Smooth muscle cell (in vitro differentiated cells): ENCODE results near the gene ACADVL. TPM values are rescaled to one million over a fixed set of nuclear protein-coding genes. Genes with fewer than 3 reads are reported as not detected.

ENCODE experiments used
- DNase-seq: peaks from one replicate; lab custom pipeline; 2025; ENCODE audit not compliant: unreplicated experiment; lab: John Stamatoyannopoulos, UW
- H2AFZ ChIP-seq: fragments of 200-600 bp; sonication (generic); 2 replicates; pipeline ENCODE4 v1.6.0; 2016; ENCODE audit warnings: antibody characterized with exemption, low read depth, mild to moderate bottlenecking
- H3F3A ChIP-seq: fragments of 200-600 bp; sonication (generic); 2 replicates; pipeline ENCODE4 v1.6.0; 2017; ENCODE audit warnings: antibody characterized with exemption, low read depth
- H3K27ac ChIP-seq: fragments of 200-600 bp; sonication (generic); 2 replicates; pipeline ENCODE4 v1.5.1; 2016; ENCODE audit warnings: low read depth, mild to moderate bottlenecking
- H3K27me3 ChIP-seq: fragments of 200-600 bp; sonication (generic); 2 replicates; pipeline ENCODE4 v1.6.1; 2016; ENCODE audit warnings: low read depth, mild to moderate bottlenecking
- H3K36me3 ChIP-seq: fragments of 200-600 bp; sonication (generic); 2 replicates; pipeline ENCODE4 v1.5.1; 2016; ENCODE audit warnings: low read depth
- H3K4me1 ChIP-seq: fragments of 200-600 bp; sonication (generic); 2 replicates; pipeline ENCODE4 v1.5.1; 2016; ENCODE audit warnings: low read depth
- H3K4me2 ChIP-seq: fragments of 200-600 bp; sonication (generic); 2 replicates; pipeline ENCODE4 v1.6.0; 2016; ENCODE audit warnings: mild to moderate bottlenecking
- H3K4me3 ChIP-seq: fragments of 200-600 bp; sonication (generic); 2 replicates; pipeline ENCODE4 v1.5.1; 2016; ENCODE audit warnings: mild to moderate bottlenecking
- H3K79me2 ChIP-seq: fragments of 200-600 bp; sonication (generic); 2 replicates; pipeline ENCODE4 v1.6.0; 2016; ENCODE audit warnings: low read depth, mild to moderate bottlenecking
- H3K9ac ChIP-seq: fragments of 200-600 bp; sonication (generic); 2 replicates; pipeline ENCODE4 v1.6.0; 2016; ENCODE audit warnings: low read depth
- H3K9me3 ChIP-seq: fragments of 200-600 bp; sonication (generic); replicated peaks from 2 replicates; pipeline ENCODE4 v1.5.1; 2016; ENCODE audit warnings: low read depth
- H4K20me1 ChIP-seq: fragments of 200-600 bp; sonication (generic); 2 replicates; pipeline ENCODE4 v1.6.0; 2016; ENCODE audit warnings: low read depth
- CTCF ChIP-seq: fragments of 200-600 bp; sonication (generic); IDR thresholded peaks from 2 replicates; pipeline ENCODE4 v1.5.1; 2017; ENCODE audit warnings: borderline replicate concordance, mild to moderate bottlenecking, antibody characterized with exemption; ENCODE audit not compliant: insufficient read depth, poor library complexity, severe bottlenecking
- WGBS: methylation state at CpG from one replicate; pipeline ENCODE4 v1.1.7; 2016; ENCODE audit warnings: low lambda C conversion rate; 5-methylcytosine and 5-hydroxymethylcytosine counted together
- polyA plus RNA-seq: library from polyadenylated mRNA; unstranded; fragments of >200 nt; fragmentation: Nextera tagmentation; extraction: Ambion mirVana; gene quantifications from 2 replicates; pipeline ENCODE4 v1.2.1, GENCODE V29; 2016
- total RNA-seq: library from RNA; depleted of rRNA; stranded (reverse); fragments of >200 nt; gene quantifications from 2 replicates; pipeline ENCODE4 v1.2.3, GENCODE V29; 2014

Gene ACADVL
- total and polyA plus RNA-seq, 2 experiments from 2014 or later, result 185 to 331 TPM

GRCh38 chr17:7191571-7192270 is 28.0 kb upstream of the ACADVL start:
- 89% methylated on average over 26 of the region's 26 CpGs for WGBS
- Histone ChIP-seq H3K9ac (no peak overlapping the region), H3K4me3 (no peak overlapping the region), H3K27me3 (no peaks in the 10 kb centered on the region), H3K79me2 (no peaks in the 10 kb centered on the region), H3K9me3 (no peaks in the 10 kb centered on the region), H3K36me3 (no peaks in the 10 kb centered on the region), H4K20me1 (no peaks in the 10 kb centered on the region), H3F3A (no peaks in the 10 kb centered on the region), H3K27ac (no peak overlapping the region), H3K4me1 (no peaks in the 10 kb centered on the region), H3K4me2 (no peak overlapping the region), H2AFZ (no peak overlapping the region)
- TF ChIP-seq CTCF, result no peak
- no peak for DNase-seq

- Histone ChIP-seq H3K9me3 (no peaks in the 10 kb centered on the region), H3K27me3 (no peaks in the 10 kb centered on the region), H3K9ac (no peak overlapping the region), H3K36me3 (no peaks in the 10 kb centered on the region), H3F3A (no peaks in the 10 kb centered on the region), H2AFZ (no peak overlapping the region), H3K4me3 (no peak overlapping the region), H3K4me2 (no peak overlapping the region), H3K4me1 (no peaks in the 10 kb centered on the region), H3K79me2 (no peaks in the 10 kb centered on the region), H3K27ac (no peak overlapping the region), H4K20me1 (no peaks in the 10 kb centered on the region)
- 98% methylated on average over 7 of the region's 12 CpGs for WGBS
- no peak for DNase-seq
- no peak for TF ChIP-seq CTCF
Observed at GRCh38 chr17:7192271-7192937, 27.3 kb upstream of the ACADVL start.

- DNase-seq, result no peak
- WGBS, result over 99% methylated on average over 12 of the region's 12 CpGs
- H3K79me2 ChIP-seq, result no peaks in the 10 kb centered on the region
- H2AFZ ChIP-seq, result no peak overlapping the region
- no peaks in the 10 kb centered on the region for H4K20me1 ChIP-seq
- H3K27ac ChIP-seq, result no peak overlapping the region
- no peak overlapping the region for H3K4me2 ChIP-seq
- H3F3A ChIP-seq, result no peaks in the 10 kb centered on the region
- H3K9ac ChIP-seq, result no peak overlapping the region
- H3K9me3 ChIP-seq, result no peaks in the 10 kb centered on the region
- H3K36me3 ChIP-seq, result no peaks in the 10 kb centered on the region
- H3K27me3 ChIP-seq, result no peaks in the 10 kb centered on the region
- no peak for TF ChIP-seq CTCF
- no peak overlapping the region for H3K4me3 ChIP-seq
- H3K4me1 ChIP-seq, result no peaks in the 10 kb centered on the region
Observed at GRCh38 chr17:7195971-7196370, 23.8 kb upstream of the ACADVL start.
